ENCODE results near the gene TMEM255B.

DNA sequence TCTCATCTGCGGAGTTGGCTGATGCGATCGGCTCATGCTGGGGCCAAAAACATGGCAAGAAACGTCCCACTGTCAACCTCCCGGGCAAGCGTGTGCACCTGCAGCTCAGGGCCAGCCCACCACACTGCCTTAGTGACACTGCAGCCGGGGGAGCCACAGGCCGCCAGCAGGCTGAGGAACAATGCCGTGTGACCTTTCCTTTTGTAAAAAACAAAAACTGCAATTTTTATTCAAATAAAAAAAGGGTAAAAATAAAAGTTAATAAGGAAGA lies 18.8 kb upstream of the TMEM255B start:
- TF ChIP-seq, protein P1, sequence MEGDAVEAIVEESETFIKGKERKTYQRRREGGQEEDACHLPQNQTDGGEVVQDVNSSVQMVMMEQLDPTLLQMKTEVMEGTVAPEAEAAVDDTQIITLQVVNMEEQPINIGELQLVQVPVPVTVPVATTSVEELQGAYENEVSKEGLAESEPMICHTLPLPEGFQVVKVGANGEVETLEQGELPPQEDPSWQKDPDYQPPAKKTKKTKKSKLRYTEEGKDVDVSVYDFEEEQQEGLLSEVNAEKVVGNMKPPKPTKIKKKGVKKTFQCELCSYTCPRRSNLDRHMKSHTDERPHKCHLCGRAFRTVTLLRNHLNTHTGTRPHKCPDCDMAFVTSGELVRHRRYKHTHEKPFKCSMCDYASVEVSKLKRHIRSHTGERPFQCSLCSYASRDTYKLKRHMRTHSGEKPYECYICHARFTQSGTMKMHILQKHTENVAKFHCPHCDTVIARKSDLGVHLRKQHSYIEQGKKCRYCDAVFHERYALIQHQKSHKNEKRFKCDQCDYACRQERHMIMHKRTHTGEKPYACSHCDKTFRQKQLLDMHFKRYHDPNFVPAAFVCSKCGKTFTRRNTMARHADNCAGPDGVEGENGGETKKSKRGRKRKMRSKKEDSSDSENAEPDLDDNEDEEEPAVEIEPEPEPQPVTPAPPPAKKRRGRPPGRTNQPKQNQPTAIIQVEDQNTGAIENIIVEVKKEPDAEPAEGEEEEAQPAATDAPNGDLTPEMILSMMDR (IDR thresholded peaks at IDR 0.05): no peak
- TF ChIP-seq POLR2A (IDR thresholded peaks at IDR 0.05): no peak
